NCI-H2107 treated with DMSO at 0.1 percent for 48 hours (cell line): ENCODE data around the gene KLF1.
A peak's percentile ranks its signal among the peaks of the same experiment; 100 is the strongest.
"Not testable (repeated sequence)": the region's sequence is repeated elsewhere in the genome, so short reads cannot be mapped to it uniquely, and the experiment has no call there.

Experiments
- DNase-seq: peaks from one replicate; lab custom pipeline; 2025; ENCODE audit not compliant: unreplicated experiment; lab: John Stamatoyannopoulos, UW

The KLF1 gene

DNA sequence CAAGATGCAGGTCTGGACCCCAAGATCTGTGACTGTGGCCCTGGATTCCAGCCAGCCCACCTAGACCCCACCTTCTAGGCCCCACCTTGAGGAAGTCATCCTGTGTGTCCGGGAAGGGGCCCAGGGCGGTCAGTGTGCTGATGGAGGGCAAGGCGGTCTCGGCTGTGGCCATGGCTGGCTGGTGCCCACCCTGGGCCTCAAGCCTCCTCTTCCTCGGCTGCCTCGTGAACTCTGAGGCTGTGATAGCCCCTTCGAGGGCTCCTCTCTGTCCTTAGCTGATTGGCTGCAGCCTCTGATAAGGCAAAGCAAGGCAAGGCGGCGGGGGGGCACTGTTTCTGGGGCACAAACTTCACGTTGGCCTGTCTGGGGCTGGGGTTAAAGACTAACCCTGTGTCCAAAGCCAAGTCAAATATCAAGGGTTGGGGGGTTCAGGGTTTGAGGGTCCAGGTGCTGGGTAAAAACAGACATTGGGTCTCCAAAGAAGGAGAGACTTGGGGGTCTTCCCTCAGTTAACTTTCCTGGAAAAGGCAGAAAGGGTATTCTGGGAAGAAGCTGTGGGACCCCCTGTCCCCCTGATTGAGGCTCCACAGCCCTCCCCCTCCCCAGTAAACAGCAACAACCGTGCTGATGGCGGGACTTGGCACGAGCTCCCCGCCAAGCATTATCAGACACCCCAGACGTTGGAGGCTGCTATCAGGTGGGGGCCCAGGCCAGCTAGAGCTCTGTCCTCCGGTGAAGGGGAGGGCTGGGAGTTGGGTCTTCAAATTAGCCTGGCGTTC is at the start of gene KLF1:
TSS of gene KLF1 (minus strand) at position 233 of the 779 bp plus-strand sequence. CDS start at position 172, 61 bp downstream.
- DNase-seq = no peak

DNA sequence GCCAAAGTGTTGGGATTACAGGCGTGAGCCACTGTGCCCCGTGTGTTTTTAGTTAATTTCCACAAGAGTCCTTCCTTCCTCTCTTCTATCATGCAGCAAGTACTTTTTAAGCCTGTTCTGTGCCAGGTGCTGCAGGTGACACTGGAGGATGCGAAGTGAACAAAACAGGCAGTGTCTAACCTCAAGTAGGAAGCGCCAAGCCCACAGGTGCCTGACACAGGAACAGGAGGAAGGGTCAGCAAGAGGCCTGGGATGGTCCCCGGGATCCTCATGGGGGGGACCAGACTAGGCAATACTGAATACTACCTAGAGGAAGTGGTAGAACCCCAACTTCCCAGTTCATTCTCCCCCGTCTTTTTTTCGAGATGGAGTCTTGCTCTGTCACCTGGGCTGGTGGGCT is 49.6 kb upstream of the KLF1 start:
- peak; percentile 63 for DNase-seq

DNA sequence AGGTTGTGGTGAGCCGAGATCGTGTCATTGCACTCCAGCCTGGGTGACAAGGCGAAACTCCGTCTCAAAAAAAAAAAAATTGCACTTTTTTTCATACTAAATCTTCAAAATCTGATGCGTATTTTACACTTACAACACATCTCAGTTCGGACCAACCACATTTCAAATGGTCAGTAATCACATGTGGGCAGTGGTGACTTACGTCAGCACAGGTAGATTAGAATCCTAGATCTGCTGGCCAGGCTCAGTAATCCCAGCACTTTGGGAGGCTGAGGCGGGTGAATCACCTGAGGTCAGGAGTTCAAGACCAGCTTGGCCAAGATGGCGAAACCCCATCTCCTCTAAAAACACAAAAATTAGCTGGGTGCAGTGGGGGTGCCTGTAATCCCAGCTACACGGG is 48.1 kb upstream of the KLF1 start:
- DNase-seq = no peak

DNA sequence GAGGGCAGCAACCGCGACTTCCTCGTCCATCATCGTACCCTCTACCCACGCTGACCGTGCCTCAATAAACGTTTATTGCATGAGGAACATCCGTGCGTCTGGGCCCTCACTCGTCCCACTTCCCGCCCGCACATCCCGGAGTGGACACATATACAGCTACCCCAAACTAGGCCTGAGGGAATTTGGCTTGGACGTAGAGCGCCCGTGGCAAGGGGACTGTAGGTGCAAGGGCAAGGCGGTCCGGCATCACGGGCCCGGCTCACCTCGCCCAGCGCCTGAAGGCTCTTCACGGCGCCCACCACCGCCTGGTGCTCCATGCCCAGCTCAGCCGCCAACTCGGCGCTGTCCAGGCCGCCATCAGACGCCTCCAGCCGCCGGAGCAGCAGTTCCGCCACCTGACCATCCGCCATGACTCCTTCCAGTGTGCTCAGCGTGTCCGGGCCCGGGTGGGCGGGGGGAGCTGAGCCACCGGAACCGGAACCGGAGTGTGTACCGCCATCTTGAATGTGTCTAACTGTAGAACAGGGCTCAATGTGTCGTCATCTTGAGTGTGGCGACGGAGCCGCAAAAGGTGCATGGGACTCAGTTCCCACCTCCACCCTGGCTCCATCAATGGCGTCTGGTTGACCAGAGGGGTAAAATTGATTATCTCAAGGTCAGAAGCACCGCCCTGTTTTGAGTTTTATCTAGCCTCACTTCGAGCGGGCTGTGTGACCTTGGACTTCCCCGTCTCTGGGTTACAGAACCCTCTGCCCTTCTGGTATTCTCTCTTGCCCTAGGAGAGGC is 46.5 kb upstream of the KLF1 start, which contains the start of gene FARSA:
TSS of gene FARSA (minus strand) at position 425 of the 786 bp plus-strand sequence. CDS start at position 410, 15 bp downstream.
- peak; percentile 79 for DNase-seq

DNA sequence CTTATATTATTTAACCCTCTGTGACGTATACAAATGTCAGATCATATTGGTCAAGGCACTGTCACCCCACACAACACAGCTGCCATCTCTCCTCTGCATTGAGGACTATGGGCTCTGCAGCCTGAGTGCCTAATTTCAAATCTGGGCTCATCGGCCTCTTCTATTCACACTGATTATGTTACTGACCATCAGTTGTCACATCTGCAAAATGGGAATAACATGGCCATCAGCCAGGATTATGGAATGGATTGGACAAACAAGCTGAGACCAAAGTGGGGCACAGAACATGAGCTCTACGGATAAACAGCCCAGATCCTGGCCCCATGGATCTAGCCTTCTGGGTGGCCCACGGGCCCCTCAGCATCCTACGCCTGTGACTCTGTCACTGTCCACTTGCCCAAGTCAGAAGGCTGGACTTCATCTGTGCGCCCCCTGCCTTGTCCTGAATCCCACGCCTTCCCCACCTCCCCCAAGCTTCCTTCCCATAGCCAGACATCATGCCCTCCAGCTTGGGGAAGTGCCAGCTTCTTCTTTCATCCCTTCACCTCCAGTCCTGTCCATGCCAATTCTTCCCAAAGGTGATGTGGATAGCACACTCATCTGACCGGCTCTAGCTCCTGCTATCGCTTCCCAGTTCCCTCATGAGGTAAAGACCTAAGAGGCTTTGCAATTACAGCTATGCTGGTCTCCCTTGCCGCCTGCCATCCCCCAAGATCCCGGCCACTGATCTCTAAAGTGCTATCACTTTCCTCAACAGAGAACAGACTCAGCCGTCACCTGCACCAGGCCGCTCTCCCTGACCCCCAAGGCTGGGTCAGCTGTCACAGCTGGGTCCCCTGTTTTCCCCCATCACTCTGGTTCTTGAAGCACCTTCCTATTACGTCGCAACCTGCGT is 45.6 kb upstream of the KLF1 start:
- no peak for DNase-seq

DNA sequence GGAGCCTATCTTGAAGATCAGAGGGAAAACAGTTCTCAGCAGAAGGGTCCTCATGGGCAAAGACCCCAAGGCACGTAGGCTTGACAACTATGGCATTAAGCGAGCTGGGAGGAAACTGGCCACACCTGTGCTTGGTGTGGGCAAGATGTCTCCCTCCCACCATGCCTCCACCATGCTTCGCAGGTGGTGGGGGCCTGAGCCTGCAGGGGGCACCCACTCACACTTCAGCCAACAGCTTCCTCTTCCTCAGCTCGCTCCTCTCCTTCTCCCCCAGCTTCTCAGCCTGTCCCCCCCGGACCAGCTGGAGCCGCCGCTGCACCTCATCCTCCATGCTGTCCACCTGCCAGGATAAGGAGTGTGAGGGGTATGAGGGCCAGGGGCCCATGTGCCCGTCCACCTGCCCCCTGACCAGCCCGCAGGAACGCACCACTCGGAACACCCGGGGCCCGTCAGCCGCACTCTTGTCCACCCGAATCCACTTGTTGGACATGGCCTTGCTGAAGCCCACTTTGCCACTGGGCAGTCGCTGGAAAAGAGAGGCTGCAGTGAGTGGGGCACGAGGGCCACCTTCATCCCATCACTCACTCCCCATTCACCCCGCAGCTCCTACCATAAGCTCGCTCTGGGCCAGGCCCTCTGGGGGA is 43.1 kb upstream of the KLF1 start:
- DNase-seq = no peak

DNA sequence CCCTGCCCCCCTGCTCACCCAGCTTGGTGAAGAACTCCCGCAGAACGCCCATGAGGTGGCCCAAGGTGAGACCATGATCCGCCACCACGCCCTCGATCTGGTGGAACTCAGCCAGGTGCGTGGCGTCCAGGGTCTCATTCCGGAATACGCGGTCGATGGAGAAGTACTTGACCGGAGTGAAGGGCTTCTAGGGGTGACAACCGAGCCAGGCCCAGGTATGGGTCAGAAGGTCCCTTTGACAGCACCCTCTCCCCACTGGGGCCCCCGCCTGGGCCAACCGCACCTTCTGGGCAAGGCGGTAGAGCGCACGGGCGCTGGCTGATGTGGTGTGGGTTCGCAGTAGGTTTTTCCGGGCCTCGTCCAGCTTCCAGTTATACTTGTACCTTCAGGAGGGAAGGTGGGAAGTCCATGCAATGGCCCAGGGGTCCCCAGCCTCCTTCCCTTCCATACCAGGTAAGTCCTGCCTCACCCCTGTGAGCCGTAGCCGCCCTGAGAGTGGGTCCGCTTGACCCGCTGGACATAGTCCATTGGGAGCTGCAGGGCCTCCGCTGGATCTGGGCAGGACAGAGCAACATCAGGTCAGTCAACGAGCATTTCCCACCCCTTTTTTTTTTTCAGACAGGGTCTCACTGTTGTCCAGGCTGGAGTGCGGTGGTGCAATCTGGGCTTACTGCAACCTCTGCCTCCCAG is 37.8 kb upstream of the KLF1 start:
- DNase-seq = no peak

DNA sequence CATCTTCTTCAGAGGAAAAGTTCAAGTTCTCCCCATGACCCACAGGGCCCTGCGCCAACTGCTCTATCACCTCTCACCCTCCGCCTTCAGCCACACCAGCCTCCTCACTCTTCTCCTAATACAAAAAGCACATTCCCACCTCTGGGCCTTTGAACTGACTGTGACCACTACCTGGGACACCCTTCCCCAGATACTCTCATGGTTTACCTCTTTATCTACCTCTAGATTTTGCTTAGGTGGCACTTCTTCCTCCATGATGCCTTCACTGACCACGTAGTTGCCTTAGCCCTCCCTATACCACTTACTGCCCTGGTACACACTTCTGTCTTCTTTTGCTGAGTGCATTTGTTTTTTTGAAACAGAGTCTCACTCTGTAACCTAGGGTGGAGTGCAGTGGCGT is 36.0 kb upstream of the KLF1 start:
- no peak for DNase-seq

DNA sequence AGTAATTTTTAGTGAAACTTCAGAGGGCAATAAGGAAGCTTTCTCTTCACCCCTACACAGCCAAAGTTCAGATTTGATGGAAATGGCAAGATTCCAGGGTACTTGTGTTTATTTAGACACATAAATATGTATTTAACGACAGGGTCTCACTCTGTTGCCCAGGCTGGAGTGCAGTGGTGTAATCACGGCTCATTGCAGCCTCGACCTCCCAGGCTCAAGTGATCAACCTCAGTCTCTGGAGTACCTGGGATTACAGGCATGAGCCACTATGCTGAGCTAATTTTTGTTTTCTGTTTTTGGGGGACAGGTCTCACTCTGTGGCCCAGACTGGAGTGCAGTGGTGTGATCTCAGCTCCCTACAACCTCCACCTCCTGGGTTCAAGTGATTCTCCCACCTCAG is 34.0 kb upstream of the KLF1 start:
- DNase-seq = no peak

DNA sequence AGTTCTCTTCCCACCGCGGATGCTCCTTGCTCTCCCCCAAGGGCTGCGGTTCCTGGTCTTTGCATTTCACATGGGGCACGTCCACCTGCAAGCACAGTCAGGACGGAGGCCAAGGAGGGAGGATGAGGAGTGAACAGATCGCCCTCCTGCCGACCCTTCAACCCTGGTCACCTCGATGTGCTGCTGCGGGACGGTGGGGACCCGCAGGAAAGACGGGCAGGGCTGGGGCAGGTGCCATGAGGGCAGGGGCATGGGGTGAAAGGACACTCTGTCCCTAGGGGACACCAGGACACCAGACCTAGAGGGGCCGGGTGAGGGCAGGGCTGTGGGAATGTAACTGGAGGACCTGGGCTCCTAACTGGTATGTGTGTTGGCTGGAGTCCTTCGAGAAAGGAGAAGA is 31.3 kb upstream of the KLF1 start:
- DNase-seq = no peak

DNA sequence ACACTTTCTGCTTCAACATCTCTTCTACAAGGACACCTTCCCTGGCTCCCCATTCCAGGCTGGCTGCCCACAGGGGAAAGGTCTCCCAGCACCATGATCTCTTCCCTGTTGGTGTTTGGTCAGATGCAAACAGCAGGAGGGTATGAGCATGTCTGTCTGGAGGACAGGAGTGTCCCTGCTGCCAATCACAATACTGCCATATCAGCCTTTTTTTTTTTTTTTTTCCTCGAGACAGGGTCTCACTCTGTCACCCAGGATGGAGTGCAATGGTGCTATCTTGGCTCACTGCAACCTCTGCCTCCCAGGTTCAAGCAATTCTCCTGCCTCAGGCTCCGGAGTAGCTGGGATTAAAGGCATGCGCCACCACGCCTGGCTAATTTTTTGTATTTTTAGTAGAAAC is 28.9 kb upstream of the KLF1 start:
- not testable (repeated sequence) for DNase-seq

DNA sequence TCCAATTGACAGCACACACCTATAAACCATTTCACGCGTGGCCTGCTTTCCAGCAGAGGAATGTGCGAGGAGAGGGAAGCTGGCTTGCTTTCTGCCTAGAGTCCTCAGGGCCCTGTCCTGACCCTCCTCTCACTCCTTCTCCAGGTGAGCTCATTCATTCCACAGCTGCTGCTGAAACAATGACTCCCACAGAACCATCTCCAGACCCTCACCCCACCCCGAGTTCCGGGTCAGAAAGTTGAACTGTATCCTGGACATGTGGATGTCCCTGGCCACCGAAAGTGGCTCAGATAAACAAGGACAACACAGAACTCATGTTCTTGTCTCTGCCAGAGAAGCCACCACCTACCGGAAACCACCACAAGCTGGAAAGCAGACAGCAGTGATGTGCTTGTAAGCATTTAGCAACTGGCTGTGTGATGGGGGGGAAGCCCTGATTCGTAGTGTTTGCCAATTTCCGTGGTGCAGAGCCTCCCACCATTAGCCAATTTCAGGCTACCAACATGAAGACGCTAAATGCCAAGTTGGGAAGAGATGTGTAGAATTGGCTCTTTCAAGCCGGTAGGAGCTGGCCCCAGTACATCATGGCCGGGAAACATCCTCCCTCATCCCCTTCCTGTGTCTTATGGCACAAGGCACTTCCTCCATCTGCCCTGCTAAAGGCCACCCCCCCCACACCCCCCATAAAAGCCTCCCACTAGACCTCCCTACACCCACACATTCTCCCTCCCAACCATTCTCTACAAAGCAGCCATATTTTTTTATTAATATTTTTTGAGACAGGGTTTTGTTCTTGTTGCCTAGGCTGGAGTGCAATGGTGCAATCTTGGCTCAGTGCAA is 27.1 kb upstream of the KLF1 start:
- peak; percentile 65 for DNase-seq

DNA sequence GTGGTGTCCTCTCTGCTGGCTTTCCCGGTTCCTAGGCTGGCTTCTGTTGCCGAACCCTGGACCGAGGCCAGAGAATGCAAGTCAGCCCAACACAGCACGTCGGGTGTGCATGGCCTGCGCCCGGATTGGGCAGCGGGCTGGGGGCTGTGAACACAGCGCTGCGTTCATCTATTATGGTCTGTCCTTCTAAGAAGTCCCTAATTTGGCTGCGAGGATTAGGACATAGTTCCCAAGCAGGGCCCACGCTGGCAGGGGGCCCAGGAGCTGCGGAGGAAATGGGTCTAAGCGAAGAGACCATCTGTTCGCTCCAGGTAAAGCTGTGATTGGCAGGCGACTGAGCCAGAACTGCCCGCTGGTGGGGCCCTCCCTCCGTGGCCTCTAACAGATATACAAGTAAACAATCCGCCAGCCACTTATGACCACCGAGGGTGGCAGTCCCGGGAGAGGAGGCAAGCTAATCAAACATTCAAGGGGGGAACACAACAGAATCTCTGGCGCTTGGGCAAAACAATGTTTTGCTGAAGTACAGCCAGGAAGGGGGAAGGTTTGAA is 26.1 kb upstream of the KLF1 start:
- DNase-seq = peak; percentile 97

DNA sequence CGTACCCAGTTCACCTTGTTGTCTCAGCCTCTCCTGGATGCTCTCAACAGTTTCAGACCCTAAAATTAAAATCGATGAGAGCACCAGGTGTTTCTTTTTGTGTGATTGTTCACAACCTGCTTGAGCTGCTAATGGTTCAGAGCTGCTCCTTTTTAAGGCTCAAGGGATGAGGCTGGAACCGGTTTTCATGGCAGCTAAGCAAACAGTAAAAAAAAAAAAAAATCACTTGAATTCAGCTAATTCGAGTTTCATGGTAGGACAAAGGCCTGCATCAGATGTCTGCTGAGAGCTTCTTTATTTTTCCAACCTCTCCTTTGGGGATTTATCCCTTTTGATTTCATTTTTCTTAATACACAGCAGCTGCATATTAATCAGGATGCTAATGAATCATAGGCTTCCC is 25.6 kb upstream of the KLF1 start:
- DNase-seq = peak; percentile 97

DNA sequence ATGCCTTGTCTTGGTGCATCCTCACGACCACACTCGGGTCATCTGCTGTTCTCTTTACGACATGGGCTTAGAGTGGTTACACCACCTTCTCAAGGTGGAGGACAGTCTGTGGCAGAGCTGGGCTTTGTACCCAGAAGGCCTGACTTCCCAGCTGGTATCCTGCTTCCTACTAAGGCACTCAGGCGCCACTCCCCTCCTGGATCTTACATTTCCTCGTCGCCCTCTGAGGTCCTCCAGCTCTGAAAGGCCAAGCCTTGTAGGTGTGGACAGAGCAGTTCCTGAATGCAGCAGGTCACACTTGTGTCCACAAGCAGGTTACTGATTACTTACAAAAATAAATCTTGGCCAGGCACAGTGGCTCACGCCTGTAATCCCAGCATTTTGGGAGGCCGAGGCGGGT is 20.2 kb upstream of the KLF1 start:
- DNase-seq = no peak

DNA sequence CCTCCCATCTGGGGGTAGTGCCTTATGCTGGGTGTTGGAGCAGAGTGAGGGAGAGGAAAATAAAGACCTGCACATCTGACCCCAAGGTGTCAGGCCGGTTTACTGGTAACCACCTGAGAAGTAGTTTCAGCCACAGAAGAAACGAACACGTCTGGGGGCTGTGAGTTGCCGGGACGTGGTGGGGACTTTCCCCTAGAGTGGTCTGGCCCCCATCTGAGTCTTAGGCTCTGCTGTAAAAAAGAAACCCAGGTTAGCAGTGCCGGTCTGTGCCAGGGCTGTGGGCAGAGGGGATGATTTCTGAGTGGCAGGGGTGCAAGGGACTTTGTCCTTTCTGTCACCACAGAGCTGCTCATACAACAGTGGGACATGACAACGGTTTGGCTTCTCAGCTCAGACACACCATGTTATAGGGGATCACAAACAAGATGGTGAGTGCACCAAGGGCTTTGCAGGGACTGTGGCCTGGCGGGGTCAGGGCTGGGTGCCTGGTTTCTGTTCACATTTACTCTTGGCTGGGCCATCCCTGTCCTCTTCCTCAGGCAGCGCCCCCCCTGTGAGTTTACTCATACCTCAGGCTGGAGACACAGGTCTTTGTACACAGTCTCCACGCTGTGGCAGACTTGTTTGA is 13.0 kb upstream of the KLF1 start:
- no peak for DNase-seq

DNA sequence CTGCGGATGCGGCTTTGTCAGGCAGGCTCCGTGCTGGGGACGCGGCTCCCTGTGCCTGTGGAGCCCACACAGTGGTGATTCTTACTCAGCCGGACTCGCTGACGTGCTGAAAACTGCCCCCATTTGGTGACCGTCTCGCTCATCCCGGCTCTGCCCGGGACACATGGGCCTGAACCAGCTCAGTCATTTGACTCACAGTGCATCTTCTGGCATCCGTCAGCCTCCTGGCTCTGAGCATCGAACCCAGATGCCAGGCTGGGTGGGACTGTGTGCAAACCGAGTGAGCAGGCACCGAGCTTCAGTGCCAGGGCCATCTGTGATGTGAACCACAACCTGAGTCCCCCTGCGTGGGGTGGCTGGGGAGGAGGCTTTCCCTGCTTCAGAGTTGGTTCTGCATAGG is 9.5 kb upstream of the KLF1 start:
- no peak for DNase-seq

DNA sequence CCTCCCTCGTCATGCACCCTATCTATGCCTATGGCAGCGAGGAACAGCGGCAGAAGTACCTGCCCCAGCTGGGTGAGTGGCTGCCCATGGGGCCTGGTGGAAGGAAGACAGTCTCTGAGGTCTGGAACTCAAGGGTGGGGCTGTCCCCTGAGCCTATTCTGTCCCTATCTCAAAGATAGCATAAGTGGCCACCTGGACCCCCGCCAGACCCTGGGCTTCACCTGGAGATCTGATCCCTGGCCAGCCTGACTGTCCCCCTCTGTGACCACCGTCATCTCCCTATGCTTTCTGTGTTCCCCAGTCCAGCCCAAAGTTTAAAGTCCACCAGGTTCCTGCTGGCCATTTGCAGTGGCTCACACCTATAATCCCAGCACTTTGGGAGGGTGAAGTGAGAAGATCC is 6.6 kb upstream of the KLF1 start:
- DNase-seq = no peak
